Measurements from ENCODE around the gene GPALPP1.

DNA sequence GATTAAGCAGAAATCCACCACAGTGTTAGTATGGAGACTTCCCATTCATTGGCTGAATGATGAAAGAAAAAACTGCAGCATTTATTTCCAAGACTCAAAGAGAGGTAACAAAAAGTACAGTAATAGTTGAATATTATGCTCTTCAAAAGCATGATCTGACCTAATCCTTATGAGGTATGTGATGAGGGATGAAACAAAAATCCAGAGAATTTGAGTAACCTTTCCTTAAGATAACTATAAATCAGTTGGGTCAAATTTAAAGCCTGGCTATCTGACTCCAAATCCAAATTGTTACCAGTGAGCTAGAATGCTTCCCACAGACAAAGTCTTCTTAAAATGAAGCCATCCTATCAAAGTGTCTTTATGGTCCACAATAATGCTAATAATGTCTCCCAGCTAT lies 38.2 kb upstream of the GPALPP1 start:
- TF ChIP-seq, protein P1, sequence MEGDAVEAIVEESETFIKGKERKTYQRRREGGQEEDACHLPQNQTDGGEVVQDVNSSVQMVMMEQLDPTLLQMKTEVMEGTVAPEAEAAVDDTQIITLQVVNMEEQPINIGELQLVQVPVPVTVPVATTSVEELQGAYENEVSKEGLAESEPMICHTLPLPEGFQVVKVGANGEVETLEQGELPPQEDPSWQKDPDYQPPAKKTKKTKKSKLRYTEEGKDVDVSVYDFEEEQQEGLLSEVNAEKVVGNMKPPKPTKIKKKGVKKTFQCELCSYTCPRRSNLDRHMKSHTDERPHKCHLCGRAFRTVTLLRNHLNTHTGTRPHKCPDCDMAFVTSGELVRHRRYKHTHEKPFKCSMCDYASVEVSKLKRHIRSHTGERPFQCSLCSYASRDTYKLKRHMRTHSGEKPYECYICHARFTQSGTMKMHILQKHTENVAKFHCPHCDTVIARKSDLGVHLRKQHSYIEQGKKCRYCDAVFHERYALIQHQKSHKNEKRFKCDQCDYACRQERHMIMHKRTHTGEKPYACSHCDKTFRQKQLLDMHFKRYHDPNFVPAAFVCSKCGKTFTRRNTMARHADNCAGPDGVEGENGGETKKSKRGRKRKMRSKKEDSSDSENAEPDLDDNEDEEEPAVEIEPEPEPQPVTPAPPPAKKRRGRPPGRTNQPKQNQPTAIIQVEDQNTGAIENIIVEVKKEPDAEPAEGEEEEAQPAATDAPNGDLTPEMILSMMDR (IDR thresholded peaks at IDR 0.05; ENCODE audit: low read depth, low read length) = no peak
- TF ChIP-seq POLR2A (IDR thresholded peaks at IDR 0.05; ENCODE audit: extremely low read depth, insufficient read length) = no peak

All from NB4 (cell line).